ENCODE results near the gene AQP6.

GRCh38 chr12:49972129-49972528, 618 bp upstream of the AQP6 start:
- TF ChIP-seq CTCF (IDR thresholded peaks at IDR 0.05) (no peak), EP300 (IDR thresholded peaks at IDR 0.05) (no peak), POLR2A (IDR thresholded peaks at IDR 0.05) (no peak), POLR2AphosphoS5 (IDR thresholded peaks at IDR 0.05) (no peak)

Data from stomach (tissue), 4 donors.